Measurements from ENCODE around the gene SLC39A3. TPM values are rescaled to one million over a fixed set of nuclear protein-coding genes. Genes with fewer than 3 reads are reported as not detected.

SLC39A3 gene
- total RNA-seq, 1 donor = 33.7 TPM

- Histone ChIP-seq H3K4me2 (ENCODE audit: insufficient read depth, low read length) (no peak overlapping the region), H3K9me3 (ENCODE audit: low read depth, low read length) (no peaks in the 10 kb centered on the region), H3K36me3 (ENCODE audit: insufficient read depth, low read length) (peaks cover 4% of the 10 kb centered on the region), H3K4me3 (ENCODE audit: insufficient read depth, low read length) (no peak overlapping the region), H3K4me1 (ENCODE audit: insufficient read depth, low read length) (peaks cover 30% of the 10 kb centered on the region), H4K20me1 (ENCODE audit: insufficient read depth, low read length) (peaks cover 54% of the 10 kb centered on the region), H2AFZ (ENCODE audit: low read length) (no peak overlapping the region), H3K79me2 (ENCODE audit: insufficient read depth, low read length) (peaks cover 89% of the 10 kb centered on the region), H3K27ac (ENCODE audit: low read depth, low read length) (peak overlapping the region; percentile 51), H3K27me3 (ENCODE audit: insufficient read depth, low read length) (no peaks in the 10 kb centered on the region)
- no peak for DNase-seq (ENCODE audit: insufficient read length, low spot score, missing footprints)
- no peak for TF ChIP-seq CTCF (IDR thresholded peaks at IDR 0.05; ENCODE audit: extremely low read depth, low read depth, low read length)
These were observed 39.4 kb upstream of the SLC39A3 start for GRCh38 chr19:2779121-2779740.

- Histone ChIP-seq H2AFZ (ENCODE audit: low read length) (no peak overlapping the region), H4K20me1 (ENCODE audit: insufficient read depth, low read length) (peaks cover 58% of the 10 kb centered on the region), H3K4me3 (ENCODE audit: insufficient read depth, low read length) (no peak overlapping the region), H3K27me3 (ENCODE audit: insufficient read depth, low read length) (no peaks in the 10 kb centered on the region), H3K79me2 (ENCODE audit: insufficient read depth, low read length) (peaks cover 94% of the 10 kb centered on the region), H3K9me3 (ENCODE audit: low read depth, low read length) (no peaks in the 10 kb centered on the region), H3K27ac (ENCODE audit: low read depth, low read length) (no peak overlapping the region), H3K36me3 (ENCODE audit: insufficient read depth, low read length) (peaks cover 4% of the 10 kb centered on the region), H3K4me2 (ENCODE audit: insufficient read depth, low read length) (no peak overlapping the region), H3K4me1 (ENCODE audit: insufficient read depth, low read length) (peaks cover 25% of the 10 kb centered on the region)
- no peak for TF ChIP-seq CTCF (IDR thresholded peaks at IDR 0.05; ENCODE audit: extremely low read depth, low read depth, low read length)
- no peak for DNase-seq (ENCODE audit: insufficient read length, low spot score, missing footprints)
These were observed 38.3 kb upstream of the SLC39A3 start for GRCh38 chr19:2777952-2778683.

GRCh38 chr19:2775556-2776430 lies 36.0 kb upstream of the SLC39A3 start:
- Histone ChIP-seq H4K20me1 (ENCODE audit: insufficient read depth, low read length) (peaks cover 57% of the 10 kb centered on the region), H3K4me2 (ENCODE audit: insufficient read depth, low read length) (peak overlapping the region; percentile 80), H3K9me3 (ENCODE audit: low read depth, low read length) (no peaks in the 10 kb centered on the region), H3K36me3 (ENCODE audit: insufficient read depth, low read length) (peaks cover 4% of the 10 kb centered on the region), H3K27me3 (ENCODE audit: insufficient read depth, low read length) (no peaks in the 10 kb centered on the region), H3K4me3 (ENCODE audit: insufficient read depth, low read length) (peak overlapping the region; percentile 58), H3K79me2 (ENCODE audit: insufficient read depth, low read length) (peaks cover 91% of the 10 kb centered on the region), H3K27ac (ENCODE audit: low read depth, low read length) (peak overlapping the region; percentile 89), H2AFZ (ENCODE audit: low read length) (peak overlapping the region; percentile 77), H3K4me1 (ENCODE audit: insufficient read depth, low read length) (peaks cover 17% of the 10 kb centered on the region)
- TF ChIP-seq CTCF (IDR thresholded peaks at IDR 0.05; ENCODE audit: extremely low read depth, low read depth, low read length) = no peak
- DNase-seq (ENCODE audit: insufficient read length, low spot score, missing footprints) = peak; percentile 97

Measured in osteoblast (primary cell).